Activated T-helper 1 cell treated with anti-CD3 and anti-CD28 coated beads, Interleukin-12 subunit alpha, Interleukin-12 subunit beta, Interleukin-2, Interleukin-4 antibody, amounts not matched to agents 30 ng/mL and 10 ng/mL and 1 ng/mL, durations not matched to agents 14 hours and 24 hours and 36 hours (primary cell): ENCODE measurements around the gene SLC38A10. TPM values are rescaled to one million over a fixed set of nuclear protein-coding genes. Genes with fewer than 3 reads are reported as not detected.

Source experiments
- DNase-seq: peaks from one replicate; pipeline ENCODE4 v3.0.0; 2021; ENCODE audit warnings: low spot score
- H3K27ac Mint-ChIP-seq: one replicate; pipeline ENCODE4 v1.8.0; 2021; ENCODE audit warnings: mild to moderate bottlenecking, mixed read lengths
- H3K27me3 Mint-ChIP-seq: one replicate; pipeline ENCODE4 v1.8.0; 2022; ENCODE audit warnings: mild to moderate bottlenecking, moderate library complexity, mixed read lengths; ENCODE audit not compliant: insufficient read depth
- H3K36me3 Mint-ChIP-seq: one replicate; pipeline ENCODE4 v1.8.0; 2021; ENCODE audit warnings: low read depth, mixed read lengths
- H3K4me1 Mint-ChIP-seq: one replicate; pipeline ENCODE4 v1.8.0; 2021; ENCODE audit warnings: low read depth, mixed read lengths
- H3K4me3 Mint-ChIP-seq: one replicate; pipeline ENCODE4 v1.8.0; 2021; ENCODE audit warnings: mild to moderate bottlenecking, moderate library complexity, mixed read lengths
- H3K9me3 Mint-ChIP-seq: one replicate; pipeline ENCODE4 v1.8.0; 2021; ENCODE audit warnings: mixed read lengths
- intact Hi-C: fragments of 100-400 bp; cut with micrococcal nuclease; formaldehyde crosslinking; loops from one replicate; pipeline ENCODE4 v1.15.1; 2024
- total RNA-seq: library from RNA; stranded (reverse); gene quantifications from 2 replicates; pipeline ENCODE4 v1.2.3, GENCODE V29; 2022

The SLC38A10 gene
- total RNA-seq, 1 donor from 2014 or later: 99.7 TPM

- intact Hi-C loops: no loop called here
- Mint-ChIP-seq H3K9me3 (no peaks in the 10 kb centered on the region), H3K36me3 (peaks cover 20% of the 10 kb centered on the region), H3K27ac (no peak overlapping the region), H3K27me3 (no peaks in the 10 kb centered on the region), H3K4me1 (no peaks in the 10 kb centered on the region), H3K4me3 (no peak overlapping the region)
- DNase-seq: no peak
Observed at GRCh38 chr17:81267390-81268067, 27.6 kb downstream of the SLC38A10 start.

- Mint-ChIP-seq H3K4me3 (no peak overlapping the region), H3K27ac (no peak overlapping the region), H3K27me3 (no peaks in the 10 kb centered on the region), H3K36me3 (peaks cover 16% of the 10 kb centered on the region), H3K4me1 (no peaks in the 10 kb centered on the region), H3K9me3 (no peaks in the 10 kb centered on the region)
- intact Hi-C loops: no loop called here
- no peak for DNase-seq
Observed at GRCh38 chr17:81265576-81265975, 29.5 kb downstream of the SLC38A10 start.

- peaks cover 15% of the 10 kb centered on the region for H3K36me3 Mint-ChIP-seq
- intact Hi-C loops: no loop called here
- H3K4me1 Mint-ChIP-seq: no peaks in the 10 kb centered on the region
- no peak overlapping the region for H3K27ac Mint-ChIP-seq
- no peak for DNase-seq
- H3K9me3 Mint-ChIP-seq: no peaks in the 10 kb centered on the region
- H3K4me3 Mint-ChIP-seq: no peak overlapping the region
- H3K27me3 Mint-ChIP-seq: no peaks in the 10 kb centered on the region
Observed at GRCh38 chr17:81264640-81265039, 30.5 kb downstream of the SLC38A10 start.

GRCh38 chr17:81263371-81264181 is 31.5 kb downstream of the SLC38A10 start:
- Mint-ChIP-seq H3K4me1 (no peaks in the 10 kb centered on the region), H3K27ac (no peak overlapping the region), H3K27me3 (no peaks in the 10 kb centered on the region), H3K36me3 (peaks cover 18% of the 10 kb centered on the region), H3K4me3 (no peak overlapping the region), H3K9me3 (no peaks in the 10 kb centered on the region)
- intact Hi-C loops: no loop called here
- DNase-seq: no peak

GRCh38 chr17:81261582-81262336 is 33.3 kb downstream of the SLC38A10 start:
- no peak overlapping the region for H3K27ac Mint-ChIP-seq
- intact Hi-C loops: no loop called here
- H3K9me3 Mint-ChIP-seq: no peaks in the 10 kb centered on the region
- no peaks in the 10 kb centered on the region for H3K4me1 Mint-ChIP-seq
- DNase-seq: no peak
- H3K27me3 Mint-ChIP-seq: no peaks in the 10 kb centered on the region
- H3K4me3 Mint-ChIP-seq: no peak overlapping the region
- H3K36me3 Mint-ChIP-seq: peaks cover 13% of the 10 kb centered on the region

- intact Hi-C loops: no loop called here
- no peaks in the 10 kb centered on the region for H3K9me3 Mint-ChIP-seq
Observed at GRCh38 chr17:81261096-81261495, 34.0 kb downstream of the SLC38A10 start.

GRCh38 chr17:81260641-81261040 is 34.5 kb downstream of the SLC38A10 start:
- DNase-seq: no peak
- no peaks in the 10 kb centered on the region for H3K27me3 Mint-ChIP-seq
- no peaks in the 10 kb centered on the region for H3K9me3 Mint-ChIP-seq
- intact Hi-C loops: no loop called here
- H3K4me3 Mint-ChIP-seq: no peak overlapping the region
- no peak overlapping the region for H3K27ac Mint-ChIP-seq
- no peaks in the 10 kb centered on the region for H3K4me1 Mint-ChIP-seq
- H3K36me3 Mint-ChIP-seq: peaks cover 10% of the 10 kb centered on the region

More at GRCh38 chr17:81261096-81261495, 34.0 kb downstream of the SLC38A10 start:
- H3K27me3 Mint-ChIP-seq: no peaks in the 10 kb centered on the region
- no peak overlapping the region for H3K27ac Mint-ChIP-seq
- no peak overlapping the region for H3K4me3 Mint-ChIP-seq
- H3K36me3 Mint-ChIP-seq: peaks cover 13% of the 10 kb centered on the region
- H3K4me1 Mint-ChIP-seq: no peaks in the 10 kb centered on the region
- DNase-seq: no peak

GRCh38 chr17:81260171-81260570 is 34.9 kb downstream of the SLC38A10 start:
- Mint-ChIP-seq H3K27me3 (no peaks in the 10 kb centered on the region), H3K4me3 (no peak overlapping the region), H3K36me3 (peaks cover 8% of the 10 kb centered on the region), H3K27ac (no peak overlapping the region), H3K4me1 (no peaks in the 10 kb centered on the region), H3K9me3 (no peaks in the 10 kb centered on the region)
- intact Hi-C loops: no loop called here
- DNase-seq: no peak

GRCh38 chr17:81259058-81259605 is 36.0 kb downstream of the SLC38A10 start:
- Mint-ChIP-seq H3K9me3 (no peaks in the 10 kb centered on the region), H3K4me1 (no peaks in the 10 kb centered on the region), H3K36me3 (peaks cover 8% of the 10 kb centered on the region), H3K27me3 (no peaks in the 10 kb centered on the region), H3K27ac (no peak overlapping the region), H3K4me3 (no peak overlapping the region)
- no peak for DNase-seq
- intact Hi-C loops: no loop called here

- H3K36me3 Mint-ChIP-seq: peaks cover 10% of the 10 kb centered on the region
- no peak for DNase-seq
- intact Hi-C loops: no loop called here
- H3K9me3 Mint-ChIP-seq: no peaks in the 10 kb centered on the region
- H3K4me1 Mint-ChIP-seq: no peaks in the 10 kb centered on the region
- H3K4me3 Mint-ChIP-seq: no peak overlapping the region
- no peak overlapping the region for H3K27ac Mint-ChIP-seq
- H3K27me3 Mint-ChIP-seq: no peaks in the 10 kb centered on the region
Observed at GRCh38 chr17:81258292-81258691, 36.8 kb downstream of the SLC38A10 start.

GRCh38 chr17:81257533-81257932 is 37.6 kb downstream of the SLC38A10 start:
- Mint-ChIP-seq H3K27me3 (no peaks in the 10 kb centered on the region), H3K4me3 (no peak overlapping the region), H3K36me3 (peaks cover 13% of the 10 kb centered on the region), H3K27ac (no peak overlapping the region), H3K9me3 (no peaks in the 10 kb centered on the region), H3K4me1 (no peaks in the 10 kb centered on the region)
- intact Hi-C loops: no loop called here
- DNase-seq: no peak

GRCh38 chr17:81256616-81257015 is 38.5 kb downstream of the SLC38A10 start:
- peaks cover 15% of the 10 kb centered on the region for H3K36me3 Mint-ChIP-seq
- intact Hi-C loops: no loop called here
- H3K4me3 Mint-ChIP-seq: no peak overlapping the region
- no peak for DNase-seq
- no peaks in the 10 kb centered on the region for H3K27me3 Mint-ChIP-seq
- H3K9me3 Mint-ChIP-seq: no peaks in the 10 kb centered on the region
- no peak overlapping the region for H3K27ac Mint-ChIP-seq
- no peaks in the 10 kb centered on the region for H3K4me1 Mint-ChIP-seq
